Parathyroid adenoma (tissue), 2 donors: ENCODE measurements around the gene P3H3.
"Not testable (repeated sequence)": the region's sequence is repeated elsewhere in the genome, so short reads cannot be mapped to it uniquely, and the experiment has no call there.

ENCODE experiments used
- H2AFZ ChIP-seq: fragments of 300-600 bp; sonication (generic); one replicate; pipeline ENCODE4 v1.7.0; 2017; ENCODE audit warnings: antibody characterized with exemption, mild to moderate bottlenecking
- H3K27ac ChIP-seq: fragments of 300-600 bp; sonication (generic); one replicate; pipeline ENCODE4 v1.7.0; 2017
- H3K27me3 ChIP-seq: fragments of 300-600 bp; sonication (generic); one replicate; pipeline ENCODE4 v1.7.0; 2017; ENCODE audit warnings: low read length; ENCODE audit not compliant: control insufficient read depth, insufficient read depth
- H3K36me3 ChIP-seq: fragments of 300-600 bp; sonication (generic); one replicate; pipeline ENCODE4 v1.7.0; 2017; ENCODE audit warnings: low read length; ENCODE audit not compliant: control insufficient read depth, insufficient read depth
- H3K4me1 ChIP-seq: fragments of 300-600 bp; sonication (generic); one replicate; pipeline ENCODE4 v1.7.0; 2017; ENCODE audit warnings: control low read depth
- H3K4me2 ChIP-seq: fragments of 300-600 bp; sonication (generic); one replicate; pipeline ENCODE4 v1.7.0; 2017; ENCODE audit warnings: low read length
- H3K4me3 ChIP-seq: fragments of 300-600 bp; sonication (generic); one replicate; pipeline ENCODE4 v1.7.0; 2017; ENCODE audit warnings: low read depth, low read length
- H3K79me2 ChIP-seq: fragments of 300-600 bp; sonication (generic); one replicate; pipeline ENCODE4 v1.7.0; 2017; ENCODE audit warnings: control low read depth
- H3K9ac ChIP-seq: fragments of 300-600 bp; sonication (generic); one replicate; pipeline ENCODE4 v1.7.0; 2017; ENCODE audit warnings: mild to moderate bottlenecking
- H3K9me3 ChIP-seq: fragments of 300-600 bp; sonication (generic); one replicate; pipeline ENCODE4 v1.7.0; 2017; ENCODE audit warnings: low read length; ENCODE audit not compliant: control insufficient read depth
- TF ChIP-seq, protein P1 (sequence below): fragments of 300-600 bp; sonication (generic); IDR thresholded peaks from one replicate; pipeline ENCODE4 v1.7.0; 2017; ENCODE audit warnings: antibody characterized with exemption, mild to moderate bottlenecking
- donor health status: primary hyperparathyroidism.

P3H3 gene

DNA sequence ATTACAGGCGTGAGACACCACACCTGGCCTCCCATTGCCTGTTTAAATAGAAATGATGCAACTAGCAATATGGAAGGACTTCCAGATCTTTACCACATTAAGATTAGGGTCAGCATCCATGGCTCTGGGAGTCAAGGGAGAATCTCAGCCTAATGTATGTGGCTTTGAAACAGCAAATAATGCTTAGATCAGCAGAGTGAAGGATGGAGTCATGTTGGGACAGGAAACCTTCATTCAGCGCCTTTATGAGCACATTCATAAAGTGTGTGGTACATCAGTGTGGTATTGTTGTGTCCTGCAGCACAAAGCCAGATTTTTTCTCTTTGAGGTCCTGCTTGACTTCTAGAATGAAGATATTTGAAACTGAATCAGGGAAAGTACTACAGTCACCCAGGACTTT lies 60.2 kb downstream of the P3H3 start:
- peaks cover 6% of the 10 kb centered on the region for H3K4me1 ChIP-seq
- no peak overlapping the region for H2AFZ ChIP-seq
- no peaks in the 10 kb centered on the region for H3K79me2 ChIP-seq
- TF ChIP-seq, protein P1, sequence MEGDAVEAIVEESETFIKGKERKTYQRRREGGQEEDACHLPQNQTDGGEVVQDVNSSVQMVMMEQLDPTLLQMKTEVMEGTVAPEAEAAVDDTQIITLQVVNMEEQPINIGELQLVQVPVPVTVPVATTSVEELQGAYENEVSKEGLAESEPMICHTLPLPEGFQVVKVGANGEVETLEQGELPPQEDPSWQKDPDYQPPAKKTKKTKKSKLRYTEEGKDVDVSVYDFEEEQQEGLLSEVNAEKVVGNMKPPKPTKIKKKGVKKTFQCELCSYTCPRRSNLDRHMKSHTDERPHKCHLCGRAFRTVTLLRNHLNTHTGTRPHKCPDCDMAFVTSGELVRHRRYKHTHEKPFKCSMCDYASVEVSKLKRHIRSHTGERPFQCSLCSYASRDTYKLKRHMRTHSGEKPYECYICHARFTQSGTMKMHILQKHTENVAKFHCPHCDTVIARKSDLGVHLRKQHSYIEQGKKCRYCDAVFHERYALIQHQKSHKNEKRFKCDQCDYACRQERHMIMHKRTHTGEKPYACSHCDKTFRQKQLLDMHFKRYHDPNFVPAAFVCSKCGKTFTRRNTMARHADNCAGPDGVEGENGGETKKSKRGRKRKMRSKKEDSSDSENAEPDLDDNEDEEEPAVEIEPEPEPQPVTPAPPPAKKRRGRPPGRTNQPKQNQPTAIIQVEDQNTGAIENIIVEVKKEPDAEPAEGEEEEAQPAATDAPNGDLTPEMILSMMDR: no peak
- H3K36me3 ChIP-seq: no peaks in the 10 kb centered on the region
- H3K27me3 ChIP-seq: no peaks in the 10 kb centered on the region
- no peak overlapping the region for H3K4me3 ChIP-seq
- H3K4me2 ChIP-seq: no peak overlapping the region
- no peak overlapping the region for H3K9ac ChIP-seq
- no peak overlapping the region for H3K27ac ChIP-seq
- H3K9me3 ChIP-seq: no peaks in the 10 kb centered on the region

DNA sequence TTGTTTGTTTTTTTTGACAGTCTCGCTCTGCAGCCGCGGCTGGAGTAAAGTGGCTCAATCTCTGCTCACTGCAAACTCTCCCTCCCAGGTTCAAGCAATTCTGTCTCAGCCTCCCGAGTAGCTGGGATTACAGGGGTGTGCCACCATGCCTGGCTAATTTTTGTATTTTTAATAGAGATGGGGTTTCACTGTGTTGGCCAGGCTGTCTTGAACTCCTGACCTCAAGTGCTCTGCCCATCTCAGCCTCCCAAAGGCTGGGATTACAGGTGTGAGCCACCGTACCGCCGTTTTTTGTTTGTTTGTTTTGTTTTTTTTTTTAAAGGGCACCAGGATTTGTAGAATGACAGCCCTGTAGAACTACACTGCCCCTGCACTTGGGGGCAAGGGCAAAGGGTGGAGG lies 60.6 kb downstream of the P3H3 start:
- not testable (repeated sequence) for H3K9ac ChIP-seq, H3K4me3 ChIP-seq, H3K79me2 ChIP-seq, H2AFZ ChIP-seq, H3K36me3 ChIP-seq, H3K9me3 ChIP-seq, H3K27me3 ChIP-seq, H3K27ac ChIP-seq, H3K4me2 ChIP-seq, H3K4me1 ChIP-seq
